NCI-H2196 treated with DMSO at 0.1 percent for 48 hours (cell line): ENCODE measurements around the gene SLC29A2.
"Not testable (repeated sequence)": the region's sequence is repeated elsewhere in the genome, so short reads cannot be mapped to it uniquely, and the experiment has no call there.

Experiments used
- DNase-seq: peaks from one replicate; lab custom pipeline; 2025; ENCODE audit not compliant: unreplicated experiment; lab: John Stamatoyannopoulos, UW

The SLC29A2 gene

DNA sequence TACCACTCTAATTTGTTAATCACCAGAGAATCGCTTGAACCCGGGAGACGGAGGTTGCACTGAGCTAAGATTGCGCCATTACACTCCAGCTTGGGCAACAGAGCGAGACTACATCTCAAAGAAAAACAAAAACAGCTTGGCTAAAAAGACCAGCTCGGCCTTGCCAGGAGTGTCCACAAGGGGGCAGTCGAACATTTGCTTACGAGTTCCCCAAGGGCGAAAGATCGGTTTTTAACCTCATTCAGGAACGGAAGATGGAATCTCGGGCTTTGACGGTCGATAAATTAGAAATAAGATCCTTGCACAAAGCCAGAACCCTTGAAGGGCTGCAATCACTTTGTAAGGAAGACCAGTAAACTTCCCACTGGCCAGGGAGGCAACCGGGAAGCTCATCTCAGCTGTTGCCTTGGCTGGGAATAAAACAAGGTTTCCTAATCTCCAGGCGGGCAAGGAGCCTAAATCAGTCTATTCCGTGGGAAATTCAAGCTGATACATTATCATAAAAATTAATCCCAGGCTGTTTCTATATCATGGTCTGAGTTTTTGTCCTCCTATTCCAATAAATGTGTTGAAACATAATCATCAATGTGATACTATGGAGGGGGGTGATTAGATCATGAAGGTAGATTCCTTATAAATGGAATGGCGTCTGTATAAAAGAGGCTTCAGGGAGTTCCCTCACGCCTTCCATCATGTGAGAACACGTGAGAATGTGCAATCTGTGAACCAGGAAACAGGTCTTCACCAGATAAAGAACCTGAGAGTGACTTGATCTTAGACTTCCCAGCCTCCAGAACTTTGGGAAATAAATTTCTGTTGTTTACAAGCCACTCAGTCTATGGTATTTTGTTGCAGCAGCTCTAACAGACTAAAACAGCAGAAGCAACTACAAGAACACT lies 14.9 kb upstream of the SLC29A2 start:
- DNase-seq: peak; percentile 61

DNA sequence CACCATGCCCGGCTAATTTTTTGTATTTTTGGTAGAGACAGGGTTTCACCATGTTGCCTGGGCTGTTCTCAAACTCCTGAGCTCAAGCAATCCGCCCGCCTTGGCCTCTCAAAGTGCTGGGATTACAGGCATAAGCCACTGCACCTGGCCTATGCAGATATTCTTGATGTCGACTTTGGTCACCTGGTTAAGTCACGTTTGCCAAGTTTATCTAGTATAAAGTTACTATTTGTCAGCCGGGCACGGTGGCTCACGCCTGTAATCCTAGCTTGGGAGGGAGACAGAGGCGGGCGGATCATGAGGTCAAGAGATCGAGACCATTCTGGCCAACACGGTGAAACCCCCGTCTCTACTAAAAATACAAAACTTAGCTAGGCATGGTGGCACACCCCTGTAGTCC lies 12.8 kb upstream of the SLC29A2 start:
- peak; percentile 32 for DNase-seq

DNA sequence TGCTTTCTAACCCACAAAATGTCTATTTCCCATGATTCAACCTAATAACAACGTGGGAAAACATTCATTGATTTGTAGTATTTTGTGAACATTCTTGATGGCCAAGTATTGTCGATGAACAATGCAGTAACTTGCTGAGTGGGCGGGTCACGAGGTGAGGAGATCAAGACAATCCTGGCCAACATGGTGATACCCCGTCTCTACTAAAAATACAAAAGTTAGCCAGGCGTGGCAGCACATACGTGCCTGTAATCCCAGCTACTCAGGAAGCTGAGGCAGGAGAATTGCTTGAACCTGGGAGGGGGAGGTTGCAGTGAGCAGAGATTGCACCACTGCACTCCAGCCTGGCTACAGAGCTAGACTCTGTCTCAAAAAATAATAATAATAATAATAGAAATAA lies 8.7 kb upstream of the SLC29A2 start:
- DNase-seq: not testable (repeated sequence)

GRCh38 chr11:66373690-66374287 lies 2.2 kb upstream of the SLC29A2 start:
- not testable (repeated sequence) for DNase-seq

- peak; percentile 27 for DNase-seq
Observed at GRCh38 chr11:66373265-66373664, 1.7 kb upstream of the SLC29A2 start.

- DNase-seq: no peak
Observed at GRCh38 chr11:66369073-66369894, 2.3 kb downstream of the SLC29A2 start.

DNA sequence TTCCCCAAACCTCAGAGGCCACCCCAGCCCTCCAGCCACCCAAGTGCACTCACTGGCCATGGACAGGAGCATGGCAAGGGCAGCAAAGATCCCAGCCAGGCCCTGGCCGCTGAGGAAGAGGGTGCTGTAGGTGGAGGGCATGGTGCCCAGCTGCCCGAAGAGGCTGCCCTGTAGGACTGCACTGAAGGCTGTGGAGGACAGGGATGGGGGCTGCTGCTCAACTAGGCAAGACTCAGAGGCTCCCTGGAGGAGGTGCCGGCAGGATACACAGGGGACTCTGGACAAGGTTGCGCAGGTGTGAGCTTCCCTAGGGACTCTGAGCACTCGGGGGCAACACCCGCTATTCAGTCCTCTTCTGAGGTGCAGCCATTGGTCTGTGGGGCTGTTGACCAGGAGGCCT lies 3.1 kb downstream of the SLC29A2 start:
- DNase-seq: no peak

GRCh38 chr11:66367561-66368312 lies 3.8 kb downstream of the SLC29A2 start:
- no peak for DNase-seq

- no peak for DNase-seq
Observed at GRCh38 chr11:66366844-66367477, 4.6 kb downstream of the SLC29A2 start.

GRCh38 chr11:66365711-66366619 lies 5.6 kb downstream of the SLC29A2 start:
- no peak for DNase-seq

GRCh38 chr11:66365166-66365565 lies 6.4 kb downstream of the SLC29A2 start:
- DNase-seq: no peak

GRCh38 chr11:66363805-66364535 lies 7.6 kb downstream of the SLC29A2 start:
- DNase-seq: no peak

GRCh38 chr11:66363187-66363601 lies 8.4 kb downstream of the SLC29A2 start:
- DNase-seq: no peak

DNA sequence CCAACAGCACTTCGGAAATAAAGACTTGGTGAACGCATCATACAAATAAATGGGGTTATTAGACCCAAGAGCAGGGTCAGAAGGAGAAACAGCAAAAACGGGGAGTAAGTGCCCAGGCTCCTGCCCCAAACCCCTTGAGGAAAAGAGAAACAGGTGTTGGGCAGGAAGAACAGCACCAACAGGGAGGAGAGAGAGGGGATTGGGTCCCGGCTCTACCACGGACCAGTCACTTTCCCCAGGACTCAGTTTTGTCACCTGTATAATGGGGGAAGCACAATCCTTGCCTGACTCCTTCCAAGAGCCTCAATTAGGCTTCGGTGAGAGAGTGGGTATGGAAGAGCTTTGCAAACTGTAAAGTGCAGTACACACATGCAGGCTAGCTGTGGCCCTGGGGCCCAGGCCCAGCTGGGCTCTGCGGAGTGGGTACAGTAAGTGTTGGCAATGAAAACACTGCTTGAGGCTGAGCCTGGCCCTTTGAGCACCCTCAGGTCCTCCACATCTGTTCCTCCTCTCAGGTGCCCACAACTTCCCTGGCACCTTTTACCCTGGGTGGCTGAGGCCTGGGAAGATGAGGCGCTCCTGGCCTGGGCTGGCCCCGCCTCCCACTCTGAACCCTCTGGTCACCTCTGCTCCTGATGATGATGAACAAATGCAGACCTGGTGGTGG lies 8.9 kb downstream of the SLC29A2 start:
- no peak for DNase-seq

GRCh38 chr11:66361502-66361941 lies 10.0 kb downstream of the SLC29A2 start:
- no peak for DNase-seq

DNA sequence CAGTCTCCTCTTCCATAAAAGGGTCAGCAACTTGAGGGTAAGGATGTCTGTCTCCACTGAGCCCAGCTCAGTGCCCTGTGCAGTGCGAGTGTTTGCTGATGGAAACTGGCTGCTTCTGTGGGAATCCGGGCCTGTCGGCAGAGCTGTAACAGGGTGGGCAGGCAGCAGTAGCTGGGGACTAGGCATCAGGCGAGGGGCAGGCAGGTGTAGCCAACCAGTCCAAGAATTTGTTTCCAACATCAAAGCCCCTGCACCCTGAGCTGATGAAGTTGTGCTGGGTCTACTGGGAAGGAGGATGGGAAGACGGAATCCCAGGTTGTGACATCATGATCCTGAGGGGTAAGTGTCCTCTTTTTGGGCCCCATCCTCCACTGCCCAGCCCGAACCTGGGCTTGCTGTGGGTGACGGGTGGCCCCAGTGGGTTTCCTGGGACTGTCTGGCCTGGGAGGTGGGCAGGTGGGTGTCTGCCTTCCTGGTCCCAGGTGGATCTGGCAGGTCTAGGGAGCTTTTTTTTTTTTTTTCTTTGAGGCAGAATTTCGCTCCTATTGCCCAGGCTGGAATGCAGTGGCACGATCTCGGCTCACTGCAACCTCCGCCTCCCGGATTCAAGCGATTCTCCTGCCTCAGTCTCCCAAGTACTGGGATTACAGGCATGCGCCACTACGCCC lies 11.0 kb downstream of the SLC29A2 start:
- DNase-seq: no peak

- DNase-seq: no peak
Observed at GRCh38 chr11:66359662-66360087, 11.9 kb downstream of the SLC29A2 start.
